ENCODE measurements around the gene NELL2.

The NELL2 gene

GRCh38 chr12:44873898-44874297 is 2.2 kb downstream of the NELL2 start:
- DNase-seq (ENCODE audit: extremely low spot score), result no peak
- ChIA-PET POLR2A (no interaction called here), CTCF (interaction anchor here (0.6 to 1.0 kb wide), 3 partner anchors 9 to 219 kb away, joined by 3 to 6 read pairs (median 3); no protein-coding TSS in a partner anchor)
- TF ChIP-seq FOXA1 (IDR thresholded peaks at IDR 0.05), result no peak
- TF ChIP-seq FOXK2 (IDR thresholded peaks at IDR 0.05), result no peak
- TF ChIP-seq BHLHE40 (IDR thresholded peaks at IDR 0.05; ENCODE audit: borderline replicate concordance), result no peak
- no peak for TF ChIP-seq PKNOX1 (IDR thresholded peaks at IDR 0.05)
- TF ChIP-seq ZNF384 (IDR thresholded peaks at IDR 0.05), result no peak
- TF ChIP-seq HDGF (IDR thresholded peaks at IDR 0.05; ENCODE audit: borderline replicate concordance), result no peak
- TF ChIP-seq TARDBP (IDR thresholded peaks at IDR 0.05), result no peak
- TF ChIP-seq ARNT (IDR thresholded peaks at IDR 0.05), result no peak
- TF ChIP-seq SUZ12 (IDR thresholded peaks at IDR 0.05), result no peak
- TF ChIP-seq CTBP1 (IDR thresholded peaks at IDR 0.05; ENCODE audit: borderline replicate concordance), result no peak
- TF ChIP-seq NFRKB (IDR thresholded peaks at IDR 0.05), result no peak
- TF ChIP-seq FOXM1 (IDR thresholded peaks at IDR 0.05; ENCODE audit: borderline replicate concordance), result no peak
- TF ChIP-seq LEF1 (IDR thresholded peaks at IDR 0.05; ENCODE audit: borderline replicate concordance), result no peak
- TF ChIP-seq SP1 (IDR thresholded peaks at IDR 0.05), result no peak
- no peak for TF ChIP-seq L3MBTL2 (conservative IDR thresholded peaks at IDR 0.05)
- no peak for TF ChIP-seq ELF4 (IDR thresholded peaks at IDR 0.05)

- no peak for DNase-seq (ENCODE audit: extremely low spot score)
- TF ChIP-seq FOXM1 (IDR thresholded peaks at IDR 0.05; ENCODE audit: borderline replicate concordance), result no peak
- no peak for TF ChIP-seq NFRKB (IDR thresholded peaks at IDR 0.05)
- no peak for TF ChIP-seq SUZ12 (IDR thresholded peaks at IDR 0.05)
- no peak for TF ChIP-seq BHLHE40 (IDR thresholded peaks at IDR 0.05; ENCODE audit: borderline replicate concordance)
- TF ChIP-seq LEF1 (IDR thresholded peaks at IDR 0.05; ENCODE audit: borderline replicate concordance), result no peak
- no peak for TF ChIP-seq TARDBP (IDR thresholded peaks at IDR 0.05)
- no peak for TF ChIP-seq SP1 (IDR thresholded peaks at IDR 0.05)
- no peak for TF ChIP-seq ELF4 (IDR thresholded peaks at IDR 0.05)
- TF ChIP-seq L3MBTL2 (conservative IDR thresholded peaks at IDR 0.05), result no peak
- TF ChIP-seq HDGF (IDR thresholded peaks at IDR 0.05; ENCODE audit: borderline replicate concordance), result no peak
- CTCF ChIA-PET, result no interaction called here
- POLR2A ChIA-PET, result no interaction called here
Measured at GRCh38 chr12:44869503-44869902, 6.6 kb downstream of the NELL2 start.

GRCh38 chr12:44863867-44864266 is 12.2 kb downstream of the NELL2 start:
- ChIA-PET POLR2A (no interaction called here), CTCF (no interaction called here)
- TF ChIP-seq TARDBP (IDR thresholded peaks at IDR 0.05) (no peak), L3MBTL2 (conservative IDR thresholded peaks at IDR 0.05) (no peak), CTBP1 (IDR thresholded peaks at IDR 0.05; ENCODE audit: borderline replicate concordance) (no peak), HDGF (IDR thresholded peaks at IDR 0.05; ENCODE audit: borderline replicate concordance) (no peak), LEF1 (IDR thresholded peaks at IDR 0.05; ENCODE audit: borderline replicate concordance) (no peak), ELF4 (IDR thresholded peaks at IDR 0.05) (no peak), FOXM1 (IDR thresholded peaks at IDR 0.05; ENCODE audit: borderline replicate concordance) (no peak), SUZ12 (IDR thresholded peaks at IDR 0.05) (no peak), BHLHE40 (IDR thresholded peaks at IDR 0.05; ENCODE audit: borderline replicate concordance) (no peak), NFRKB (IDR thresholded peaks at IDR 0.05) (no peak)
- DNase-seq (ENCODE audit: extremely low spot score), result no peak

GRCh38 chr12:44859998-44860689 is 16.0 kb downstream of the NELL2 start:
- ChIA-PET CTCF (no interaction called here), POLR2A (no interaction called here)
- DNase-seq (ENCODE audit: extremely low spot score), result no peak
- TF ChIP-seq HDGF (IDR thresholded peaks at IDR 0.05; ENCODE audit: borderline replicate concordance) (no peak), FOXM1 (IDR thresholded peaks at IDR 0.05; ENCODE audit: borderline replicate concordance) (no peak), ARNT (IDR thresholded peaks at IDR 0.05) (no peak), FOXK2 (IDR thresholded peaks at IDR 0.05) (no peak), BHLHE40 (IDR thresholded peaks at IDR 0.05; ENCODE audit: borderline replicate concordance) (no peak), L3MBTL2 (conservative IDR thresholded peaks at IDR 0.05) (no peak), TARDBP (IDR thresholded peaks at IDR 0.05) (no peak), LEF1 (IDR thresholded peaks at IDR 0.05; ENCODE audit: borderline replicate concordance) (no peak), SUZ12 (IDR thresholded peaks at IDR 0.05) (no peak), FOXA1 (IDR thresholded peaks at IDR 0.05) (no peak), PKNOX1 (IDR thresholded peaks at IDR 0.05) (no peak), ELF4 (IDR thresholded peaks at IDR 0.05) (no peak), ZNF384 (IDR thresholded peaks at IDR 0.05) (no peak), NFRKB (IDR thresholded peaks at IDR 0.05) (no peak), CTBP1 (IDR thresholded peaks at IDR 0.05; ENCODE audit: borderline replicate concordance) (no peak), SP1 (IDR thresholded peaks at IDR 0.05) (no peak)

GRCh38 chr12:44858226-44858855 is 17.8 kb downstream of the NELL2 start:
- CTCF ChIA-PET, result no interaction called here
- DNase-seq (ENCODE audit: extremely low spot score), result no peak
- POLR2A ChIA-PET, result no interaction called here
- TF ChIP-seq BHLHE40 (IDR thresholded peaks at IDR 0.05; ENCODE audit: borderline replicate concordance) (no peak), ELF4 (IDR thresholded peaks at IDR 0.05) (no peak), HDGF (IDR thresholded peaks at IDR 0.05; ENCODE audit: borderline replicate concordance) (no peak), FOXA1 (IDR thresholded peaks at IDR 0.05) (no peak), SUZ12 (IDR thresholded peaks at IDR 0.05) (no peak), ZNF384 (IDR thresholded peaks at IDR 0.05) (no peak), CTBP1 (IDR thresholded peaks at IDR 0.05; ENCODE audit: borderline replicate concordance) (no peak), PKNOX1 (IDR thresholded peaks at IDR 0.05) (no peak), SP1 (IDR thresholded peaks at IDR 0.05) (no peak), L3MBTL2 (conservative IDR thresholded peaks at IDR 0.05) (no peak), FOXK2 (IDR thresholded peaks at IDR 0.05) (no peak), NFRKB (IDR thresholded peaks at IDR 0.05) (no peak), TARDBP (IDR thresholded peaks at IDR 0.05) (no peak), LEF1 (IDR thresholded peaks at IDR 0.05; ENCODE audit: borderline replicate concordance) (no peak), ARNT (IDR thresholded peaks at IDR 0.05) (no peak)

Data from HEK293T (cell line).